ENCODE results near the gene HEXIM2. TPM values are rescaled to one million over a fixed set of nuclear protein-coding genes. Genes with fewer than 3 reads are reported as not detected.
A peak's percentile ranks its signal among the peaks of the same experiment; 100 is the strongest.

HEXIM2 gene
- total and polyA plus RNA-seq, 2 of the 13 experiments (the other 11 are each of a cell fraction or from before 2014, with no cell fraction given): 27.1 to 32.4 TPM

DNA sequence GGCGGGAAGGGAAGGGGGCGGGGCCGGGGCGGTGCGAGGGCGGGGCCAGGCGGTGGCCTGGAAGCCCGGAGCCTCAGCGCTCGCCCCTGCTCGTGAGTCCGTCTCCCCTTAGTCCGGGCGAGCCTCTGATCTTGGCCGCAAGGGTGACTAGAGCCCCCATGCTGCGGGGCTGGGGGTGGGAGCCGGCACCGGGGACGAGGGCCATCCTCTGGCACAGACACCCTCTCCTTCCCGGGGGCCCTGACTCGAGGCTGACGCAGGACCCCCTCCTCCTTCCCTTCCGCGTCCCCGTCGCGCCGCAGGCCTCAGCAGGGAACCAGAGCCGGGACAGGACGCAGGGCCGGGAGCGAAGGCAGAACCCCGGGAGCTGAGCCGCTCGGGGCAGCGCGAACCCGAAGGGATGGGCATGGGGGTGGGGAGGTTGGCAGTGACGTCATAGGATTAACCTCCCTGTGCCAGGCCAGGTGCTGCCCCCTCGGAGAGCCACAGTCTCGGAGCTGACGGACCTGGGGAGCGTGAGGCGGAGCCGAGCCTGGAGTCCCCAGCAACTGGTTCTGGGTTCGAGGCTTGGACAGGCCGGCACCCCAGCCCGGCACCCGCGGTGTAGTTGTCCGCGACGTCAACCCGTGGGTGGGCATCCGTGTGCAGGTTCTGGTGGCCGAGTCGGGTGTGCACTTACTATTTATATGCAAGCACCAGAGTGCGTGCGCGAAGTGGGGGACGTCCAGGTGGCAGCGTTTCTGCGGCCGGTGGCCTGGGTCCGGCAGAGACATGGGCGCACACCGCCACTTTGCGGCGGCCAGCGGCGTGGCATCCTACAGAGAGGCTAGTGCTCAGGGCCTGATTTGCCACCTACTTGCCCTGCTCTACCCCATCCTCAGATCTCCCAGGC lies 28.9 kb upstream of the HEXIM2 start (continued):
- TF ChIP-seq, protein P1, sequence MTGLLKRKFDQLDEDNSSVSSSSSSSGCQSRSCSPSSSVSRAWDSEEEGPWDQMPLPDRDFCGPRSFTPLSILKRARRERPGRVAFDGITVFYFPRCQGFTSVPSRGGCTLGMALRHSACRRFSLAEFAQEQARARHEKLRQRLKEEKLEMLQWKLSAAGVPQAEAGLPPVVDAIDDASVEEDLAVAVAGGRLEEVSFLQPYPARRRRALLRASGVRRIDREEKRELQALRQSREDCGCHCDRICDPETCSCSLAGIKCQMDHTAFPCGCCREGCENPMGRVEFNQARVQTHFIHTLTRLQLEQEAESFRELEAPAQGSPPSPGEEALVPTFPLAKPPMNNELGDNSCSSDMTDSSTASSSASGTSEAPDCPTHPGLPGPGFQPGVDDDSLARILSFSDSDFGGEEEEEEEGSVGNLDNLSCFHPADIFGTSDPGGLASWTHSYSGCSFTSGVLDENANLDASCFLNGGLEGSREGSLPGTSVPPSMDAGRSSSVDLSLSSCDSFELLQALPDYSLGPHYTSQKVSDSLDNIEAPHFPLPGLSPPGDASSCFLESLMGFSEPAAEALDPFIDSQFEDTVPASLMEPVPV (CRISPR knock-in tag; IDR thresholded peaks at IDR 0.05): 0 out of 2 replicates have a peak, but pooled peaks have one; percentile 70
- TF ChIP-seq, protein P2, sequence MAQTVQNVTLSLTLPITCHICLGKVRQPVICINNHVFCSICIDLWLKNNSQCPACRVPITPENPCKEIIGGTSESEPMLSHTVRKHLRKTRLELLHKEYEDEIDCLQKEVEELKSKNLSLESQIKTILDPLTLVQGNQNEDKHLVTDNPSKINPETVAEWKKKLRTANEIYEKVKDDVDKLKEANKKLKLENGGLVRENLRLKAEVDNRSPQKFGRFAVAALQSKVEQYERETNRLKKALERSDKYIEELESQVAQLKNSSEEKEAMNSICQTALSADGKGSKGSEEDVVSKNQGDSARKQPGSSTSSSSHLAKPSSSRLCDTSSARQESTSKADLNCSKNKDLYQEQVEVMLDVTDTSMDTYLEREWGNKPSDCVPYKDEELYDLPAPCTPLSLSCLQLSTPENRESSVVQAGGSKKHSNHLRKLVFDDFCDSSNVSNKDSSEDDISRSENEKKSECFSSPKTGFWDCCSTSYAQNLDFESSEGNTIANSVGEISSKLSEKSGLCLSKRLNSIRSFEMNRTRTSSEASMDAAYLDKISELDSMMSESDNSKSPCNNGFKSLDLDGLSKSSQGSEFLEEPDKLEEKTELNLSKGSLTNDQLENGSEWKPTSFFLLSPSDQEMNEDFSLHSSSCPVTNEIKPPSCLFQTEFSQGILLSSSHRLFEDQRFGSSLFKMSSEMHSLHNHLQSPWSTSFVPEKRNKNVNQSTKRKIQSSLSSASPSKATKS (CRISPR knock-in tag; IDR thresholded peaks at IDR 0.05): no peak
- TF ChIP-seq HNRNPLL (IDR thresholded peaks at IDR 0.05; ENCODE audit: low read depth, low read length, poor library complexity, severe bottlenecking): peak; percentile 30
- TF ChIP-seq ZNF367 (CRISPR knock-in tag; IDR thresholded peaks at IDR 0.05; ENCODE audit: borderline replicate concordance): 0 out of 2 replicates have a peak, but pooled peaks have one; percentile 75
- 0 out of 2 replicates have a peak, but pooled peaks have one; percentile 63 for TF ChIP-seq ZNF749 (CRISPR knock-in tag; IDR thresholded peaks at IDR 0.05; ENCODE audit: borderline replicate concordance)
- TF ChIP-seq SNAPC2 (CRISPR knock-in tag; IDR thresholded peaks at IDR 0.05): no peak
- 0 out of 2 replicates have a peak, but pooled peaks have one; percentile 18 for TF ChIP-seq ZKSCAN5 (CRISPR knock-in tag; IDR thresholded peaks at IDR 0.05)
- 0 out of 2 replicates have a peak, but pooled peaks have one; percentile 77 for TF ChIP-seq PAX8 (CRISPR knock-in tag; IDR thresholded peaks at IDR 0.05; ENCODE audit: borderline replicate concordance)
- TF ChIP-seq, protein P3, sequence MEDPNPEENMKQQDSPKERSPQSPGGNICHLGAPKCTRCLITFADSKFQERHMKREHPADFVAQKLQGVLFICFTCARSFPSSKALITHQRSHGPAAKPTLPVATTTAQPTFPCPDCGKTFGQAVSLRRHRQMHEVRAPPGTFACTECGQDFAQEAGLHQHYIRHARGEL (CRISPR knock-in tag; IDR thresholded peaks at IDR 0.05): no peak
- TF ChIP-seq, protein P4, sequence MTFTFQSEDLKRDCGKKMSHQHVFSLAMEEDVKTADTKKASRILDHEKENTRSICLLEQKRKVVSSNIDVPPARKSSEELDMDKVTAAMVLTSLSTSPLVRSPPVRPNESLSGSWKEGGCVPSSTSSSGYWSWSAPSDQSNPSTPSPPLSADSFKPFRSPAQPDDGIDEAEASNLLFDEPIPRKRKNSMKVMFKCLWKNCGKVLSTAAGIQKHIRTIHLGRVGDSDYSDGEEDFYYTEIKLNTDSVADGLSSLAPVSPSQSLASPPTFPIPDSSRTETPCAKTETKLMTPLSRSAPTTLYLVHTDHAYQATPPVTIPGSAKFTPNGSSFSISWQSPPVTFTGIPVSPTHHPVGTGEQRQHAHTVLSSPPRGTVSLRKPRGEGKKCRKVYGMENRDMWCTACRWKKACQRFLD (CRISPR knock-in tag; IDR thresholded peaks at IDR 0.05; ENCODE audit: borderline replicate concordance): peak; percentile 85; the same call in 1 of the 2 replicates
- TF ChIP-seq ZNF121 (CRISPR knock-in tag; IDR thresholded peaks at IDR 0.05): peak; percentile 49
- TF ChIP-seq RBFOX2 (IDR thresholded peaks at IDR 0.05; ENCODE audit: low read depth, low read length): peak; percentile 74
- TF ChIP-seq ZNF788 (CRISPR knock-in tag; IDR thresholded peaks at IDR 0.05; ENCODE audit: borderline replicate concordance): peak; percentile 44; the same call in 1 of the 2 replicates
- TF ChIP-seq ZNF777 (CRISPR knock-in tag; IDR thresholded peaks at IDR 0.05): peak; percentile 31; the same call in 1 of the 2 replicates
- no peak for TF ChIP-seq ZNF703 (CRISPR knock-in tag; IDR thresholded peaks at IDR 0.05; ENCODE audit: borderline replicate concordance)
- TF ChIP-seq IKZF4 (CRISPR knock-in tag; IDR thresholded peaks at IDR 0.05; ENCODE audit: borderline replicate concordance, low read depth, not compliant biosample characterization): no peak
- TF ChIP-seq ZNF224 (CRISPR knock-in tag; IDR thresholded peaks at IDR 0.05): no peak
- TF ChIP-seq, protein P5, sequence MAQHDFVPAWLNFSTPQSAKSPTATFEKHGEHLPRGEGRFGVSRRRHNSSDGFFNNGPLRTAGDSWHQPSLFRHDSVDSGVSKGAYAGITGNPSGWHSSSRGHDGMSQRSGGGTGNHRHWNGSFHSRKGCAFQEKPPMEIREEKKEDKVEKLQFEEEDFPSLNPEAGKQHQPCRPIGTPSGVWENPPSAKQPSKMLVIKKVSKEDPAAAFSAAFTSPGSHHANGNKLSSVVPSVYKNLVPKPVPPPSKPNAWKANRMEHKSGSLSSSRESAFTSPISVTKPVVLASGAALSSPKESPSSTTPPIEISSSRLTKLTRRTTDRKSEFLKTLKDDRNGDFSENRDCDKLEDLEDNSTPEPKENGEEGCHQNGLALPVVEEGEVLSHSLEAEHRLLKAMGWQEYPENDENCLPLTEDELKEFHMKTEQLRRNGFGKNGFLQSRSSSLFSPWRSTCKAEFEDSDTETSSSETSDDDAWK (CRISPR knock-in tag; IDR thresholded peaks at IDR 0.05): no peak
